22Rv1 (cell line): Measurements from ENCODE around the gene EEA1.

ENCODE experiments used
- ZFX ChIP-seq: fragments of 450-650 bp; IDR thresholded peaks from 2 replicates; pipeline ENCODE4 v1.6.1; 2017; ENCODE audit warnings: antibody characterized with exemption, borderline replicate concordance
- TF ChIP-seq, protein P1 (sequence below): fragments of 450-650 bp; IDR thresholded peaks from 2 replicates; pipeline ENCODE4 v1.5.1; 2017; ENCODE audit warnings: mild to moderate bottlenecking

DNA sequence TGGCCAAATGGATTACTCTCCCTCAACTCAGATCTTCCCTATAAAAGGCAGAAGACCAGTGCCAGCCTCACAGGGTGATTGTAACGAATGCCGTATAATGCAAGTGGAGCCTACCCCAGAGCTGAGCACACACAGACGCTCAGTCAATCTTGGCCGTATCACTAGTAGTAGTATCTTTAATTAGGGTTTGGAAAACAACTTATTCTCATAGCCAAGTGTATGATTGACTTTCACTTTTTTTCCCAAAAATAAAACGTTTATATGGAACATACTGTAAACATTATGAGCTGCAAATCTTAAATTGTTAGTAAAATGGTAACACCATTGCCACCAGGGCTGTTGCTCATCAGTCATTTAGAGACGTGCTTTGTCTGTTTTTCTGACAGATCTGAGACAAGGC lies 195.9 kb downstream of the EEA1 start:
- TF ChIP-seq, protein P1, sequence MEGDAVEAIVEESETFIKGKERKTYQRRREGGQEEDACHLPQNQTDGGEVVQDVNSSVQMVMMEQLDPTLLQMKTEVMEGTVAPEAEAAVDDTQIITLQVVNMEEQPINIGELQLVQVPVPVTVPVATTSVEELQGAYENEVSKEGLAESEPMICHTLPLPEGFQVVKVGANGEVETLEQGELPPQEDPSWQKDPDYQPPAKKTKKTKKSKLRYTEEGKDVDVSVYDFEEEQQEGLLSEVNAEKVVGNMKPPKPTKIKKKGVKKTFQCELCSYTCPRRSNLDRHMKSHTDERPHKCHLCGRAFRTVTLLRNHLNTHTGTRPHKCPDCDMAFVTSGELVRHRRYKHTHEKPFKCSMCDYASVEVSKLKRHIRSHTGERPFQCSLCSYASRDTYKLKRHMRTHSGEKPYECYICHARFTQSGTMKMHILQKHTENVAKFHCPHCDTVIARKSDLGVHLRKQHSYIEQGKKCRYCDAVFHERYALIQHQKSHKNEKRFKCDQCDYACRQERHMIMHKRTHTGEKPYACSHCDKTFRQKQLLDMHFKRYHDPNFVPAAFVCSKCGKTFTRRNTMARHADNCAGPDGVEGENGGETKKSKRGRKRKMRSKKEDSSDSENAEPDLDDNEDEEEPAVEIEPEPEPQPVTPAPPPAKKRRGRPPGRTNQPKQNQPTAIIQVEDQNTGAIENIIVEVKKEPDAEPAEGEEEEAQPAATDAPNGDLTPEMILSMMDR, result no peak
- no peak for TF ChIP-seq ZFX
